ENCODE data around the gene SPEM3.

The SPEM3 gene

DNA sequence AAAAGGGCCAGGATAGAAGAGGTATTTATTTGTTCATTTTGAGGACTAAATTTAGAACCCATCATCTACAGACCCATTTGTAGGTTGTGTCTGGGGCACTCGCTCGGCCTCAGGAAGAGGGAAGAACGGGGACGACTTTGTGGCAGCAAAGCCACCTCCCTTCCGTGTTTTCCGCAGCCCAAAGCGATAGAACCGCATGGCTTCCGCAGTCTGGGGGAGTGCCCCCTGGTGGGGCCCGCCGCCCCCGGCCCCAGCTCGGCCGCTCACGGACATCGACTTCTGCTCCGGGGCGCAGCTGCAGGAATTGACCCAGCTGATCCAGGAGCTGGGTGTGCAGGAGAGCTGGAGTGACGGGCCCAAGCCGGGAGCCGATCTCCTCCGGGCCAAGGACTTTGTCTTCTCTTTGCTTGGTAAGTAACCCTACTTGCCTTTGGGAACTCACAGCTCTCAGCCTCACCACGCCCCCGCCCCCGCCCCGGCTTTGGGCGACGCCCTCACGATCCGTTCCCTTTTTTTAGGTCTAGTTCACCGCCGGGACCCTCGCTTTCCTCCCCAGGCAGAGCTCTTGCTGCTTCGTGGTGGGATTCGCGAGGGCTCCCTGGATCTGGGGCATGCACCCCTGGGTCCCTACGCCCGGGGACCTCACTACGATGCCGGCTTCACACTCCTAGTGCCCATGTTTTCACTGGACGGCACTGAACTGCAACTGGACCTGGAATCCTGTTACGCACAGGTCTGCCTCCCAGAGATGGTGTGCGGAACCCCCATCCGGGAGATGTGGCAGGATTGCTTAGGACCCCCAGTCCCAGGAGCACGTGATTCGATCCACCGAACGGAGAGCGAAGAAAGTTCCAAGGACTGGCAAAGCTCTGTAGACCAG is 7.3 kb downstream of the SPEM3 start:
- TF ChIP-seq, protein P1, sequence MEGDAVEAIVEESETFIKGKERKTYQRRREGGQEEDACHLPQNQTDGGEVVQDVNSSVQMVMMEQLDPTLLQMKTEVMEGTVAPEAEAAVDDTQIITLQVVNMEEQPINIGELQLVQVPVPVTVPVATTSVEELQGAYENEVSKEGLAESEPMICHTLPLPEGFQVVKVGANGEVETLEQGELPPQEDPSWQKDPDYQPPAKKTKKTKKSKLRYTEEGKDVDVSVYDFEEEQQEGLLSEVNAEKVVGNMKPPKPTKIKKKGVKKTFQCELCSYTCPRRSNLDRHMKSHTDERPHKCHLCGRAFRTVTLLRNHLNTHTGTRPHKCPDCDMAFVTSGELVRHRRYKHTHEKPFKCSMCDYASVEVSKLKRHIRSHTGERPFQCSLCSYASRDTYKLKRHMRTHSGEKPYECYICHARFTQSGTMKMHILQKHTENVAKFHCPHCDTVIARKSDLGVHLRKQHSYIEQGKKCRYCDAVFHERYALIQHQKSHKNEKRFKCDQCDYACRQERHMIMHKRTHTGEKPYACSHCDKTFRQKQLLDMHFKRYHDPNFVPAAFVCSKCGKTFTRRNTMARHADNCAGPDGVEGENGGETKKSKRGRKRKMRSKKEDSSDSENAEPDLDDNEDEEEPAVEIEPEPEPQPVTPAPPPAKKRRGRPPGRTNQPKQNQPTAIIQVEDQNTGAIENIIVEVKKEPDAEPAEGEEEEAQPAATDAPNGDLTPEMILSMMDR (IDR thresholded peaks at IDR 0.05; ENCODE audit: poor library complexity, severe bottlenecking), result peak; percentile 27
- Histone ChIP-seq H3K4me1 (ENCODE audit: insufficient read depth, poor library complexity, severe bottlenecking) (peaks cover 4% of the 10 kb centered on the region), H3K9me3 (ENCODE audit: severe bottlenecking) (no peaks in the 10 kb centered on the region), H3K36me3 (ENCODE audit: low read depth) (no peaks in the 10 kb centered on the region), H3K27ac (ENCODE audit: poor library complexity, severe bottlenecking) (peak overlapping the region; percentile 82), H3K4me3 (ENCODE audit: severe bottlenecking) (peak overlapping the region; percentile 44), H3K27me3 (ENCODE audit: insufficient read depth, poor library complexity, severe bottlenecking) (no peaks in the 10 kb centered on the region)
- ATAC-seq (ENCODE audit: low read depth) (peak; percentile 5), DNase-seq (ENCODE audit: low spot score) (peak; percentile 70)

DNA sequence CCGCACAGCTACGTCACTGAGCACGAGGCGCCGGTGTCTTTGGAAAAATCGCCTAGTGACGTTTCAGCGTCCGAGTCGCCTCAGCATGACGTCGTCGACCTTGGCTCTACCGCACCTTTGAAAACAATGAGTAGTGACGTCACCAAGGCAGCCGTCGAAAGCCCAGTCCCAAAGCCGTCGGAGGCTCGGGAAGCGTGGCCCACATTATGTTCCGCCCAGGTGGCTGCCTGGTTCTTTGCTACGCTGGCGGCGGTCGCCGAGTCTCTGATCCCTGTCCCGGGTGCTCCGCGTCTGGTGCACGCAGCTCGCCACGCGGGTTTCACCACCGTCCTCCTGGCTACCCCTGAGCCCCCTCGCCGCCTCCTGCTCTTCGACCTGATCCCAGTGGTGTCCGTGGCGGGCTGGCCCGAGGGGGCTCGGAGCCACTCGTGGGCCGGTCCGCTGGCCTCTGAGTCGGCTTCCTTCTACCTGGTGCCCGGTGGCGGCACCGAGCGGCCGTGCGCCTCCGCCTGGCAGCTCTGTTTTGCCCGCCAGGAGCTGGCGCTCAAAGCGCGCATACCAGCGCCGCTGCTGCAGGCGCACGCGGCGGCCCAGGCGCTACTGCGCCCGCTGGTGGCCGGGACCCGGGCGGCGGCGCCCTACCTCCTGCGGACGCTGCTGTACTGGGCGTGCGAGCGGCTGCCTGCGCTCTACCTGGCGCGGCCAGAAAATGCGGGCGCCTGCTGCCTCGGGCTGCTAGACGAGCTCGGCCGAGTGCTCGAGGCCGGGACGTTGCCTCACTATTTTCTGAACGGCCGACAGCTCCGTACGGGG is 8.1 kb downstream of the SPEM3 start:
- DNase-seq (ENCODE audit: low spot score) (peak; percentile 80), ATAC-seq (ENCODE audit: low read depth) (peak; percentile 52)
- TF ChIP-seq, protein P1 (IDR thresholded peaks at IDR 0.05; ENCODE audit: poor library complexity, severe bottlenecking), result peak; percentile 98
- Histone ChIP-seq H3K27me3 (ENCODE audit: insufficient read depth, poor library complexity, severe bottlenecking) (no peaks in the 10 kb centered on the region), H3K9me3 (ENCODE audit: severe bottlenecking) (no peaks in the 10 kb centered on the region), H3K27ac (ENCODE audit: poor library complexity, severe bottlenecking) (peak overlapping the region; percentile 82), H3K4me3 (ENCODE audit: severe bottlenecking) (peak overlapping the region; percentile 44), H3K4me1 (ENCODE audit: insufficient read depth, poor library complexity, severe bottlenecking) (peaks cover 5% of the 10 kb centered on the region), H3K36me3 (ENCODE audit: low read depth) (no peaks in the 10 kb centered on the region)

DNA sequence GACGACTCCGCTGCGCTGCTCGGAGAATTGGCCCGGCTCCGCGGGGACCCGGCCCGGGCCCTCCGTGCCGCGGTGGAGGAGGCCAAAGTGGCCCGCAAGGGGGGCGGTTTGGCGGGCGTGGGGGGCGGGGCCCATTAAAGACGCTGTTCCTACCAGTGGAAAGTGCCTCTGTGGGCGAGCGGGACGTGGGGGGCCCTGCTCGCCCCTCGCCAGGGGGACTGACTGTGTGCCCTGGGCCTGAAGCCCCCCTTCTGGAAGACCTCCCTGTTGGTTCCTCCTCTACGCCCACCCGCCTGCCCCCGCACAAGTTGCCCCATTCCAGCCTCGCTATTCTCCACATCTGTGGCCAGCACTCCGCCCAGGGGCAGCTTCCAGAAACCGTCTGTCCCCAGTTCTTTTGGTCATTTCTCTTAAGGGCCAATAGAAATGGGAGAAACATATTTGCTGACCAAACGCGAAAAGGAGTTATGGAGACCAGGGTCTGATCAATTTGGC is 8.8 kb downstream of the SPEM3 start:
- ATAC-seq (ENCODE audit: low read depth) (no peak), DNase-seq (ENCODE audit: low spot score) (no peak)
- Histone ChIP-seq H3K4me3 (ENCODE audit: severe bottlenecking) (peak overlapping the region; percentile 44), H3K27ac (ENCODE audit: poor library complexity, severe bottlenecking) (peak overlapping the region; percentile 82), H3K4me1 (ENCODE audit: insufficient read depth, poor library complexity, severe bottlenecking) (peaks cover 5% of the 10 kb centered on the region), H3K27me3 (ENCODE audit: insufficient read depth, poor library complexity, severe bottlenecking) (no peaks in the 10 kb centered on the region), H3K36me3 (ENCODE audit: low read depth) (no peaks in the 10 kb centered on the region), H3K9me3 (ENCODE audit: severe bottlenecking) (no peaks in the 10 kb centered on the region)
- TF ChIP-seq, protein P1 (IDR thresholded peaks at IDR 0.05; ENCODE audit: poor library complexity, severe bottlenecking), result peak; percentile 82

DNA sequence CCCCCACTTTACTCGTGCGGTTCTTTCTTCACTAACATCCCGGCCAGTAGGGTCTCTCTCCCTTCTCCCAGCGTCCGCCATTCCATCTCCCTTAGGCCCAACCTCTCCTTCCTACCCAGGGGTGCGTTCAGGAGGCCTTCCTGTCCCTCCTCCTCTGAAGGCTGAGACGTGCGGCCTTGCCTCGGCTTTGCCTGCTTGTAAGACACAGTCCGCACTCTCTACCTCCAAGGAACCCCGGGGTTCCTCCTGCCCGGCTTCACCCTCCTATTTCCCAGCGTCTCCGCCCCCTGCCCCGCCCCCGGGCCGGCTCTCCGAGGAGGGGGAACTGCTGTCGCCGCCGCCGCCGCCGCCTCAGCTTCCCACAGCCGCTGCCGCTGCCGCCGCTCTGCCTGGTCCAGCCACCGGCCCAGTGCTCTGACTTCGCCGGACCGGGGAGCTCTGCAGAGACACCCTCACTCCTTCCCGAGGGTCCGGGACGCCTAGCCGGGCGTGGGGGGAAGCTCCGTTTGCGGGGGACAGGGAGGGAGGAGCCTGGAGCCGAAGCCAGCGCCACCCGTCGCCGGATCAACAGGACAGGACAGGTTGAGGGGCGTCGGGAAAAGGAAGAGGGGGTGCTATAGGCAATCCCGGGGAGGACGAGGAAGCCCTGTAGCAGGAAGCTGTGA is 9.4 kb downstream of the SPEM3 start:
- TF ChIP-seq, protein P1 (IDR thresholded peaks at IDR 0.05; ENCODE audit: poor library complexity, severe bottlenecking), result no peak
- no peaks in the 10 kb centered on the region for H3K9me3 ChIP-seq (ENCODE audit: severe bottlenecking)
- DNase-seq (ENCODE audit: low spot score) (peak; percentile 79), ATAC-seq (ENCODE audit: low read depth) (peak; percentile 30)
- peak overlapping the region; percentile 82 for H3K27ac ChIP-seq (ENCODE audit: poor library complexity, severe bottlenecking)
- H3K27me3 ChIP-seq (ENCODE audit: insufficient read depth, poor library complexity, severe bottlenecking), result no peaks in the 10 kb centered on the region
- H3K36me3 ChIP-seq (ENCODE audit: low read depth), result no peaks in the 10 kb centered on the region
- H3K4me3 ChIP-seq (ENCODE audit: severe bottlenecking), result peak overlapping the region; percentile 44
- peaks cover 5% of the 10 kb centered on the region for H3K4me1 ChIP-seq (ENCODE audit: insufficient read depth, poor library complexity, severe bottlenecking)
